Esophagus muscularis mucosa (tissue), 4 donors: ENCODE measurements around the gene NDUFV2. TPM values are rescaled to one million over a fixed set of nuclear protein-coding genes. Genes with fewer than 3 reads are reported as not detected.
A peak's percentile ranks its signal among the peaks of the same experiment; 100 is the strongest.

Experiments
- DNase-seq: peaks from one replicate; pipeline ENCODE4 v3.0.0-alpha.2; 2017; ENCODE audit errors: extremely low spot score
- H3K27ac ChIP-seq, 4 donors: fragments of 200-600 bp; sonication (generic); replicated peaks in 1 of 4; 1 replicate in 3 of 4; 2 replicates in 1 of 4; pipeline ENCODE4 v1.5.1; 2016 to 2019; ENCODE audit warnings: mild to moderate bottlenecking in 1 of 4
- H3K27me3 ChIP-seq, 4 donors: fragments of 200-600 bp; sonication (generic); one replicate each; pipeline versions ENCODE4 v1.5.1 to v1.6.0; 2016 to 2019
- H3K36me3 ChIP-seq, 4 donors: fragments of 200-600 bp; sonication (generic); one replicate each; pipeline ENCODE4 v1.5.1; 2016 to 2019
- H3K4me1 ChIP-seq, 4 donors: fragments of 200-600 bp; sonication (generic); one replicate each; pipeline ENCODE4 v1.5.1; 2016 to 2019
- H3K4me3 ChIP-seq, 4 donors: fragments of 200-600 bp; sonication (generic); 1 replicate in 2 of 4; 2 replicates in 2 of 4; pipeline ENCODE4 v1.5.1; 2016 to 2019; ENCODE audit warnings: mild to moderate bottlenecking in 4 of 4, moderate library complexity in 1 of 4
- H3K9me3 ChIP-seq, 4 donors: fragments of 200-600 bp; sonication (generic); 1 replicate in 3 of 4; 2 replicates in 1 of 4; pipeline ENCODE4 v1.5.1; 2016 to 2019
- CTCF ChIP-seq, 3 experiments: fragments of 200-600 bp in 2 of 3; fragments of 450-650 bp in 1 of 3; sonication (generic) in 2 of 3; IDR thresholded peaks; one replicate each; pipeline ENCODE4 v1.5.1; 2017 to 2019; ENCODE audit warnings: antibody characterized with exemption in 3 of 3, mild to moderate bottlenecking in 2 of 3, moderate library complexity in 1 of 3
- EP300 ChIP-seq: sonication (generic); formaldehyde crosslinking; IDR thresholded peaks from one replicate; pipeline ENCODE4 v1.6.1; 2017; ENCODE audit warnings: antibody characterized with exemption
- POLR2A ChIP-seq: fragments of 450-650 bp; IDR thresholded peaks from one replicate; pipeline ENCODE4 v1.6.1; 2017; ENCODE audit warnings: antibody characterized with exemption, moderate library complexity, mild to moderate bottlenecking, low read depth
- POLR2AphosphoS5 ChIP-seq, 2 donors: sonication (generic); formaldehyde crosslinking; IDR thresholded peaks; one replicate each; pipeline ENCODE4 v1.6.1; 2017; ENCODE audit warnings: antibody characterized with exemption in 2 of 2
- WGBS: methylation state at CpG from one replicate; pipeline ENCODE4 v1.1.5; 2018; 5-methylcytosine and 5-hydroxymethylcytosine counted together
- intact Hi-C: fragments of 100-400 bp; cut with DNase I; formaldehyde crosslinking; loops from one replicate; pipeline ENCODE4 v1.15.1; 2023
- total RNA-seq, 4 donors: library from RNA; depleted of rRNA; stranded (reverse); fragments of >200 nt; gene quantifications; one replicate each; pipeline versions ENCODE4 v1.1.0 to v1.2.1, GENCODE V29; 2016

Gene NDUFV2
- total RNA-seq, 4 donors from 2014 or later, result 120 to 229 (median 175) TPM

- no peak overlapping the region for H3K4me3 ChIP-seq
- H3K36me3 ChIP-seq, result peaks cover 0 to 12% (median 0%) of the 10 kb centered on the region in 4 donors
- no peak for DNase-seq
- TF ChIP-seq EP300 (no peak), POLR2AphosphoS5 (IDR thresholded peaks at IDR 0.05) (no peak), POLR2A (no peak)
- no peaks in the 10 kb centered on the region for H3K27me3 ChIP-seq
- intact Hi-C loops, result no loop called here
- H3K4me1 ChIP-seq, result peaks cover 71 to 100% (median 99%) of the 10 kb centered on the region in 4 donors
- peak overlapping the region; percentile 88 to 94 (median 90) for H3K27ac ChIP-seq
- no peaks in the 10 kb centered on the region for H3K9me3 ChIP-seq
Observed at GRCh38 chr18:9115984-9116383, 13.5 kb downstream of the NDUFV2 start.

GRCh38 chr18:9117980-9118841, 15.7 kb downstream of the NDUFV2 start:
- Histone ChIP-seq H3K27me3 (no peaks in the 10 kb centered on the region), H3K4me1 (peaks cover 71 to 99% (median 97%) of the 10 kb centered on the region in 4 donors), H3K36me3 (peaks cover 0 to 21% (median 5%) of the 10 kb centered on the region in 4 donors), H3K27ac (peak overlapping the region; percentile 88 to 94 (median 90)), H3K9me3 (no peaks in the 10 kb centered on the region), H3K4me3 (peak overlapping the region in 2 of 4 donors; percentile 35 to 51)
- intact Hi-C loops, result no loop called here
- TF ChIP-seq CTCF (IDR thresholded peaks at IDR 0.05) (no peak), POLR2A (no peak), POLR2AphosphoS5 (IDR thresholded peaks at IDR 0.05) (no peak), EP300 (no peak)
- DNase-seq, result no peak
- 25% methylated on average over 5 of the region's 5 CpGs for WGBS

- H3K27me3 ChIP-seq, result no peaks in the 10 kb centered on the region
- peaks cover 48 to 83% (median 77%) of the 10 kb centered on the region in 4 donors for H3K4me1 ChIP-seq
- 4% methylated on average over 1 of the region's 1 CpG for WGBS
- intact Hi-C loops, result no loop called here
- no peak for DNase-seq
- no peaks in the 10 kb centered on the region for H3K9me3 ChIP-seq
- H3K4me3 ChIP-seq, result no peak overlapping the region
- TF ChIP-seq POLR2A, result no peak
- H3K36me3 ChIP-seq, result peaks cover 0 to 33% (median 9%) of the 10 kb centered on the region in 4 donors
- H3K27ac ChIP-seq, result peak overlapping the region; percentile 50 to 94 (median 75)
Observed at GRCh38 chr18:9120796-9121195, 18.3 kb downstream of the NDUFV2 start.

GRCh38 chr18:9123520-9123919, 21.0 kb downstream of the NDUFV2 start:
- H3K27me3 ChIP-seq, result no peaks in the 10 kb centered on the region
- H3K4me1 ChIP-seq, result peaks cover 34 to 80% (median 66%) of the 10 kb centered on the region in 4 donors
- no peak for TF ChIP-seq CTCF (IDR thresholded peaks at IDR 0.05)
- no peak for TF ChIP-seq EP300
- TF ChIP-seq POLR2AphosphoS5 (IDR thresholded peaks at IDR 0.05), result no peak
- no peak for TF ChIP-seq POLR2A
- H3K27ac ChIP-seq, result peak overlapping the region in 1 of 4 donors; percentile 12
- intact Hi-C loops, result no loop called here
- H3K36me3 ChIP-seq, result peaks cover 13 to 59% (median 27%) of the 10 kb centered on the region in 4 donors
- no peak overlapping the region for H3K4me3 ChIP-seq
- H3K9me3 ChIP-seq, result no peaks in the 10 kb centered on the region
- no peak for DNase-seq
- WGBS, result 95% methylated on average over 2 of the region's 2 CpGs

- intact Hi-C loops, result no loop called here
- no peak for DNase-seq
- no peak overlapping the region for H3K27ac ChIP-seq
- no peak for TF ChIP-seq EP300
- no peak for TF ChIP-seq POLR2A
- no peak for TF ChIP-seq CTCF (IDR thresholded peaks at IDR 0.05)
- no peak for TF ChIP-seq POLR2AphosphoS5 (IDR thresholded peaks at IDR 0.05)
- H3K36me3 ChIP-seq, result peaks cover 16 to 66% (median 38%) of the 10 kb centered on the region in 4 donors
- no peaks in the 10 kb centered on the region for H3K9me3 ChIP-seq
- WGBS, result 86% methylated on average over 1 of the region's 1 CpG
- H3K4me1 ChIP-seq, result peaks cover 24 to 71% (median 57%) of the 10 kb centered on the region in 4 donors
- no peak overlapping the region for H3K4me3 ChIP-seq
- H3K27me3 ChIP-seq, result no peaks in the 10 kb centered on the region
Observed at GRCh38 chr18:9124824-9125223, 22.3 kb downstream of the NDUFV2 start.
